IMR-90 (cell line): ENCODE data around the gene LACC1. TPM values are rescaled to one million over a fixed set of nuclear protein-coding genes. Genes with fewer than 3 reads are reported as not detected.

Experiments used
- ATAC-seq: fragments of 200-7000 bp; cut with Tn5 transposase; 2 replicates; pipeline ENCODE4 v1.9.1; 2020; ENCODE audit warnings: low read depth, mild to moderate bottlenecking, moderate library complexity
- BruUV-seq: library from RNA; stranded (reverse); fragments of 400-500 nt; replicated peaks from 2 replicates; lab custom pipeline; 2021; lab: Mats Ljungman, UMichigan
- CTCF ChIA-PET: fragments of 300-600 bp; formaldehyde crosslinking; extraction: SDS; loops from one replicate; lab custom pipeline; 2021; ENCODE audit warnings: antibody characterized with exemption; lab: Yijun Ruan, JAX
- POLR2A ChIA-PET: fragments of 300-600 bp; sonication (Branson Sonifier 250); formaldehyde crosslinking; loops from one replicate; lab custom pipeline; 2022; ENCODE audit warnings: antibody characterized with exemption; ENCODE audit not compliant: unreplicated experiment; lab: Charles Lee
- DNase-seq: peaks from one replicate; pipeline ENCODE4 v3.0.0; 2013
- H2AFZ ChIP-seq: replicated peaks from 2 replicates; pipeline ENCODE3; 2013; ENCODE audit warnings: low read length, mild to moderate bottlenecking; ENCODE audit not compliant: poor library complexity
- H2AK5ac ChIP-seq: 2 replicates; pipeline ENCODE4 v1.6.1; 2013; ENCODE audit warnings: low read depth, low read length, inconsistent platforms
- H2AK9ac ChIP-seq: replicated peaks from 2 replicates; pipeline ENCODE3; 2013; ENCODE audit warnings: mild to moderate bottlenecking, low read depth, low read length, moderate library complexity; ENCODE audit not compliant: poor library complexity
- H2BK120ac ChIP-seq: 2 replicates; pipeline ENCODE4 v1.6.1; 2013; ENCODE audit warnings: low read depth, low read length, inconsistent platforms
- H2BK15ac ChIP-seq: 3 replicates; pipeline ENCODE4 v1.6.1; 2013; ENCODE audit warnings: low read depth, low read length, inconsistent platforms
- H2BK20ac ChIP-seq: 2 replicates; pipeline ENCODE4 v1.6.1; 2013; ENCODE audit warnings: low read depth, mild to moderate bottlenecking, inconsistent platforms, low read length, moderate library complexity
- H2BK5ac ChIP-seq: 2 replicates; pipeline ENCODE4 v1.6.1; 2013; ENCODE audit warnings: mild to moderate bottlenecking, low read depth, low read length, inconsistent platforms; ENCODE audit not compliant: poor library complexity, severe bottlenecking
- H3K14ac ChIP-seq: replicated peaks from 2 replicates; pipeline ENCODE4 v1.6.1; 2013; ENCODE audit warnings: low read depth, low read length, inconsistent platforms
- H3K18ac ChIP-seq: 2 replicates; pipeline ENCODE4 v1.6.1; 2013; ENCODE audit warnings: low read depth, low read length, control low read depth
- H3K23ac ChIP-seq: 2 replicates; pipeline ENCODE4 v1.6.1; 2013; ENCODE audit warnings: low read depth, low read length, inconsistent platforms
- H3K27ac ChIP-seq: 2 replicates; pipeline ENCODE4 v1.5.1; 2013; ENCODE audit warnings: mild to moderate bottlenecking, control low read depth, low read length; ENCODE audit not compliant: insufficient read depth
- H3K27me3 ChIP-seq: 2 replicates; pipeline ENCODE4 v1.6.1; 2013; ENCODE audit warnings: low read length; ENCODE audit not compliant: control insufficient read depth, insufficient read depth
- H3K36me3 ChIP-seq: 2 replicates; pipeline ENCODE4 v1.6.1; 2013; ENCODE audit warnings: low read length, mixed read lengths; ENCODE audit not compliant: control insufficient read depth, insufficient read depth
- H3K4ac ChIP-seq: 2 replicates; pipeline ENCODE4 v1.6.1; 2013; ENCODE audit warnings: low read depth, low read length, inconsistent platforms
- H3K4me1 ChIP-seq: 2 replicates; pipeline ENCODE4 v1.6.1; 2013; ENCODE audit warnings: low read length, mixed read lengths; ENCODE audit not compliant: control insufficient read depth, insufficient read depth
- H3K4me2 ChIP-seq: 2 replicates; pipeline ENCODE4 v1.6.1; 2013; ENCODE audit warnings: low read depth, mild to moderate bottlenecking, control low read depth, low read length, moderate library complexity
- H3K4me3 ChIP-seq: 2 replicates; pipeline ENCODE4 v1.5.1; 2013; ENCODE audit warnings: low read depth, mild to moderate bottlenecking, control low read depth, low read length, moderate library complexity; ENCODE audit not compliant: insufficient read depth
- H3K56ac ChIP-seq: 2 replicates; pipeline ENCODE4 v1.6.1; 2013; ENCODE audit warnings: low read length, inconsistent platforms; ENCODE audit not compliant: insufficient read depth; ENCODE audit errors: extremely low read depth
- H3K79me1 ChIP-seq, 2 experiments: 2 replicates each; pipeline ENCODE4 v1.6.1; 2013; ENCODE audit warnings: low read length in 2 of 2, inconsistent platforms in 1 of 2, low read depth in 1 of 2
- H3K9ac ChIP-seq: 2 replicates; pipeline ENCODE4 v1.6.1; 2013; ENCODE audit warnings: low read depth, low read length, control low read depth
- H3K9me1 ChIP-seq: 2 replicates; pipeline ENCODE4 v1.6.1; 2013; ENCODE audit warnings: low read length, inconsistent platforms; ENCODE audit not compliant: insufficient read depth
- H3K9me3 ChIP-seq: 2 replicates; pipeline ENCODE4 v1.6.1; 2013; ENCODE audit warnings: low read length; ENCODE audit not compliant: control insufficient read depth, insufficient read depth
- H4K20me1 ChIP-seq: 2 replicates; pipeline ENCODE4 v1.6.1; 2013; ENCODE audit warnings: low read length, inconsistent platforms; ENCODE audit not compliant: insufficient read depth
- H4K5ac ChIP-seq: 2 replicates; pipeline ENCODE4 v1.6.1; 2013; ENCODE audit warnings: mild to moderate bottlenecking, low read depth, low read length, control low read depth
- H4K8ac ChIP-seq, 2 experiments: 2 replicates each; pipeline ENCODE4 v1.6.1; 2013; ENCODE audit warnings: low read depth in 2 of 2, low read length in 2 of 2, control low read depth in 1 of 2, inconsistent platforms in 1 of 2
- H4K91ac ChIP-seq: 2 replicates; pipeline ENCODE4 v1.6.1; 2013; ENCODE audit warnings: low read depth, low read length, inconsistent platforms; ENCODE audit not compliant: insufficient read depth
- BHLHE40 ChIP-seq: fragments of 150-350 bp; IDR thresholded peaks from 2 replicates; pipeline ENCODE4 v1.6.1; 2016; ENCODE audit warnings: mild to moderate bottlenecking, low read depth, low read length
- CEBPB ChIP-seq: IDR thresholded peaks from 2 replicates; pipeline ENCODE4 v1.6.1; 2012; ENCODE audit warnings: low read depth, low read length, improper control_type of control experiment
- CHD1 ChIP-seq: IDR thresholded peaks from 2 replicates; pipeline ENCODE4 v1.6.1; 2012; ENCODE audit warnings: low read depth, low read length, improper control_type of control experiment
- CTCF ChIP-seq: conservative IDR thresholded peaks from 2 replicates; pipeline ENCODE4 v1.5.1; 2012; ENCODE audit warnings: mild to moderate bottlenecking, low read depth, low read length, improper control_type of control experiment
- FOS ChIP-seq: fragments of 150-350 bp; IDR thresholded peaks from 2 replicates; pipeline ENCODE4 v1.6.1; 2016; ENCODE audit warnings: low read depth, low read length
- MAFK ChIP-seq: IDR thresholded peaks from 2 replicates; pipeline ENCODE4 v1.6.1; 2012; ENCODE audit warnings: low read depth, low read length, improper control_type of control experiment
- MAZ ChIP-seq: IDR thresholded peaks from 2 replicates; pipeline ENCODE4 v1.6.1; 2012; ENCODE audit warnings: low read depth, mild to moderate bottlenecking, low read length, improper control_type of control experiment, moderate library complexity, borderline replicate concordance
- NFE2L2 ChIP-seq: fragments of 150-350 bp; IDR thresholded peaks from 2 replicates; pipeline ENCODE4 v1.6.1; 2016; ENCODE audit warnings: low read depth, mild to moderate bottlenecking, low read length
- POLR2A ChIP-seq: IDR thresholded peaks from 2 replicates; pipeline ENCODE4 v1.6.1; 2012; ENCODE audit warnings: mild to moderate bottlenecking, low read depth, low read length
- RAD21 ChIP-seq: IDR thresholded peaks from 2 replicates; pipeline ENCODE4 v1.6.1; 2012; ENCODE audit warnings: low read length, improper control_type of control experiment
- RCOR1 ChIP-seq: IDR thresholded peaks from 2 replicates; pipeline ENCODE4 v1.6.1; 2012; ENCODE audit warnings: mild to moderate bottlenecking, low read length, improper control_type of control experiment; ENCODE audit not compliant: insufficient replicate concordance
- SMC3 ChIP-seq: fragments of 150-350 bp; IDR thresholded peaks from 2 replicates; pipeline ENCODE4 v1.6.1; 2016; ENCODE audit warnings: low read depth, mild to moderate bottlenecking, antibody characterized with exemption, low read length, moderate library complexity
- USF2 ChIP-seq: fragments of 150-350 bp; IDR thresholded peaks from 2 replicates; pipeline ENCODE4 v1.6.1; 2017; ENCODE audit warnings: mild to moderate bottlenecking, antibody characterized with exemption, low read length, low read depth
- WGBS, 2 experiments: methylation state at CpG; one replicate each; pipeline versions ENCODE4 v1.1.5 to v1.1.7; 2013; ENCODE audit warnings: missing lambda C conversion rate in 2 of 2; ENCODE audit not compliant: insufficient read length in 1 of 2; ENCODE audit errors: extremely low coverage in 2 of 2; 5-methylcytosine and 5-hydroxymethylcytosine counted together
- dilution Hi-C: fragments of 300-500 bp; cut with HindIII; formaldehyde crosslinking; loops from one replicate; pipeline ENCODE4 v1.14.3; 2018; ENCODE audit warnings: low sequenced_read_pairs; ENCODE audit not compliant: unreplicated experiment
- in situ Hi-C: fragments of 300-500 bp; cut with MboI; formaldehyde crosslinking; loops from 3 replicates; pipeline ENCODE4 v1.14.3; 2019; ENCODE audit warnings: low sequenced_read_pairs, inconsistent platforms, mixed read lengths
- intact Hi-C: fragments of 100-400 bp; cut with micrococcal nuclease; formaldehyde crosslinking; loops from 2 replicates; pipeline ENCODE4 v1.10.0; 2022
- polyA plus RNA-seq, 3 experiments: library from polyadenylated mRNA; depleted of rRNA; stranded (reverse); fragments of >200 nt; gene quantifications; 2 replicates each; pipeline ENCODE4 v1.2.3, GENCODE V29; 2012; ENCODE audit warnings: low replicate concordance in 1 of 3
- total RNA-seq: library from RNA; depleted of rRNA; stranded (reverse); fragments of >200 nt; gene quantifications from 2 replicates; pipeline ENCODE4 v1.2.3, GENCODE V29; 2012

The LACC1 gene
- total and polyA plus RNA-seq, 2 of the 4 experiments (the other 2 are of a cell fraction): 3.2 to 4.7 TPM

GRCh38 chr13:43880214-43880855, 631 bp downstream of the LACC1 start:
- no peaks in the 10 kb centered on the region for H3K27me3 ChIP-seq
- peak overlapping the region; percentile 98 for H2AFZ ChIP-seq
- no peaks in the 10 kb centered on the region for H3K9me3 ChIP-seq
- ATAC-seq: no peak
- intact Hi-C loops (no loop called here), in situ Hi-C loops (no loop called here), dilution Hi-C loops (no loop called here)
- no peak overlapping the region for H2AK5ac ChIP-seq
- no peak overlapping the region; the same call in 1 of the 2 replicates for H4K91ac ChIP-seq
- no peaks in the 10 kb centered on the region for H4K20me1 ChIP-seq
- no peak overlapping the region for H2BK20ac ChIP-seq
- BruUV-seq: no TSS peak
- H3K56ac ChIP-seq: no peak overlapping the region
- no peak for TF ChIP-seq SMC3
- no peak for TF ChIP-seq FOS
- TF ChIP-seq CHD1: no peak
- TF ChIP-seq USF2: no peak
- no peak for TF ChIP-seq NFE2L2
- TF ChIP-seq POLR2A: no peak
- TF ChIP-seq RAD21: no peak
- no peak for TF ChIP-seq MAZ
- no peak for TF ChIP-seq MAFK
- TF ChIP-seq RCOR1: no peak
- no peak for TF ChIP-seq CTCF
- no peak for TF ChIP-seq CEBPB
- no peak for TF ChIP-seq BHLHE40
- H3K4me1 ChIP-seq: peaks cover 12% of the 10 kb centered on the region
- H3K27ac ChIP-seq: no peak overlapping the region
- ChIA-PET POLR2A (interaction anchor here (0.6 kb wide), 1 partner anchor 1310 kb away, joined by 4 read pairs; no protein-coding TSS in a partner anchor), CTCF (interaction anchor here (1.1 kb wide), 1 partner anchor 90 kb away, joined by 3 read pairs; no protein-coding TSS in a partner anchor)
- H2AK9ac ChIP-seq: no peak overlapping the region
- peak overlapping the region; percentile 81 for H3K4me3 ChIP-seq
- 48% methylated on average over 5 of the region's 15 CpGs; no CpG with 5 or more reads in 1 of the 2 experiments for WGBS, 2 experiments
- H3K23ac ChIP-seq: peak overlapping the region; percentile 7; the same call in 1 of the 2 replicates
- no peaks in the 10 kb centered on the region for H3K36me3 ChIP-seq
- no peak overlapping the region; the same call in 1 of the 2 replicates for H2BK120ac ChIP-seq
- peak overlapping the region; percentile 99 for H3K4me2 ChIP-seq
- no peak overlapping the region for H3K18ac ChIP-seq
- peak overlapping the region; percentile 78 for H4K5ac ChIP-seq
- H3K14ac ChIP-seq: no peak overlapping the region
- H3K4ac ChIP-seq: peak overlapping the region; percentile 98; the same call in 1 of the 2 replicates
- H2BK15ac ChIP-seq: no peak overlapping the region
- no peak for DNase-seq
- no peak overlapping the region for H2BK5ac ChIP-seq
- peak overlapping the region; percentile 11 to 94; a peak in 2 of 4 replicates for H4K8ac ChIP-seq
- H3K9ac ChIP-seq: peak overlapping the region; percentile 84; the same call in 1 of the 2 replicates
- peaks cover 6% of the 10 kb centered on the region for H3K9me1 ChIP-seq
- H3K79me1 ChIP-seq: peaks cover 0 to 16% of the 10 kb centered on the region in 2 experiments; a peak in 3 of 4 replicates
